CD4-positive, alpha-beta T cell treated with Interleukin-21 for 1 hour (primary cell): ENCODE measurements around the gene TMEM250.

ENCODE experiments used
- DNase-seq: peaks from one replicate; pipeline ENCODE4 v3.0.0-alpha.2; 2020

Gene TMEM250

GRCh38 chr9:136147038-136147889 lies 28.6 kb upstream of the TMEM250 start:
- DNase-seq: no peak

GRCh38 chr9:136146126-136147037 lies 27.7 kb upstream of the TMEM250 start:
- no peak for DNase-seq

- DNase-seq: no peak
Observed at GRCh38 chr9:136145580-136145979, 26.9 kb upstream of the TMEM250 start.

- DNase-seq: no peak
Observed at GRCh38 chr9:136144450-136144849, 25.8 kb upstream of the TMEM250 start.

- DNase-seq: no peak
Observed at GRCh38 chr9:136143215-136144001, 24.7 kb upstream of the TMEM250 start.

GRCh38 chr9:136142859-136143214 lies 24.2 kb upstream of the TMEM250 start:
- no peak for DNase-seq

- DNase-seq: no peak
Observed at GRCh38 chr9:136142414-136142796, 23.7 kb upstream of the TMEM250 start.

GRCh38 chr9:136141682-136142413 lies 23.2 kb upstream of the TMEM250 start:
- DNase-seq: no peak

GRCh38 chr9:136140966-136141365 lies 22.3 kb upstream of the TMEM250 start:
- no peak for DNase-seq

GRCh38 chr9:136140046-136140445 lies 21.4 kb upstream of the TMEM250 start:
- DNase-seq: no peak

GRCh38 chr9:136138566-136138965 lies 19.9 kb upstream of the TMEM250 start:
- peak; percentile 38 for DNase-seq

- no peak for DNase-seq
Observed at GRCh38 chr9:136137321-136138265, 18.9 kb upstream of the TMEM250 start.

- DNase-seq: no peak
Observed at GRCh38 chr9:136136127-136136925, 17.7 kb upstream of the TMEM250 start.

GRCh38 chr9:136135326-136136126 lies 16.9 kb upstream of the TMEM250 start:
- DNase-seq: no peak

- no peak for DNase-seq
Observed at GRCh38 chr9:136133959-136134484, 15.3 kb upstream of the TMEM250 start.

GRCh38 chr9:136133191-136133958 lies 14.7 kb upstream of the TMEM250 start:
- DNase-seq: peak; percentile 17

GRCh38 chr9:136132512-136133050 lies 13.9 kb upstream of the TMEM250 start:
- no peak for DNase-seq
